HG02973 (cell line): ENCODE measurements around the gene PSMD1.

Experiments used
- ATAC-seq: cut with Tn5 transposase; IDR thresholded peaks from one replicate; pipeline ENCODE4 v1.9.1; 2021; ENCODE audit warnings: moderate library complexity; ENCODE audit not compliant: unreplicated experiment

PSMD1 gene

GRCh38 chr2:231034291-231034882 is 22.3 kb upstream of the PSMD1 start:
- no peak for ATAC-seq

- no peak for ATAC-seq
Observed at GRCh38 chr2:231036131-231036530, 20.5 kb upstream of the PSMD1 start.

DNA sequence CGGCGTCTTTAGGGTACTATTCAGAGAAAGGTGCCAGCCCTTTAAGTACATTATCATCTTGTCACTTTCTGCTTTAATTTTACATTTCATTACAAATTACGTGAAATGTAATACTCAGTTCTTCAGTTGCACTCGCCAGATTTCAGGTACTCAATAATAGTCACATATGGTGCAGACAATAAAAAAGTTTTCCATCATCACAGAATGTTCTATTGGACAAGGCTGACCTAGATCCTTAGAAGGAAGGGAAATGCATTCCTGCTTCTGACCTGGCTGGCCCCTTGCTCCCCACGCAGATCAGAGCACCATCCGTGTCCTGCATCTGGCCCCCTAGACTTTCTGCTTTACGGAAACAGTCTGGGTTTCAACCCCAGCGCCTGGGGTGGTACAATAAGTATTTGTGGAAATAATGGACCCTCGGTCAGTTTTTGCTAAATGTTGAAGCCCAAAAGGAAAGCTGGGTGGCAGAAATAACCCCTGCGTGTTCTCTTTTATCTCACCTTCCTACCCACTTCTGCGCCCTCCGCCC is 20.0 kb upstream of the PSMD1 start:
- ATAC-seq: no peak

DNA sequence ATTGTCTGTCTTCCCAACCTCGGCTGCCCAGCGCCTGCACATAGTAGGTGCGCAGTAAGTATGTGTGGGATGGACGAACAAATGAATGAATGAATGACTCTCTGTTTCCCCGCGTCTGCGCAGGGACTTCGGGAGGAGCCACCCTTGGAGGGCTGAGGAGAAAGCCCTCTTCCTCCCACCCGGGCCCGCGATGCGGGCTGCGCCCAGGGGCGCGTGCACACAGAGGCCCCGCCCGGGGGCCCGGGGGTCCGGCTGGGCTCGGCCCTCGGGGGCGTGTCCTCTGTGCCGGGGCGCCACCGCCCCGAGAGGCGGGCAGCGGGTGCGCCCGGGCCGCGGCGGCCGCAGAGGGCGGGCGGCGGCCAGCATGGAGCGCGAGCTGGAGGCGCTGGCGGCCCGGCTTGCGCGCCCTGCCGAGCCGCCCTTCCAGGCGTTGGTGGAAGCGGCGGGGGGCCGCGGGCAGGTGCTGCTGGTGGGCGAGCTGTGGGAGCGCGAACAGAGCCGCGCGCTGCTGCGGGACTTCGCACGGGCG is 19.4 kb upstream of the PSMD1 start, which contains the start of gene C2orf72:
Gene C2orf72 (plus strand): TSS at position 322 of the 529 bp plus-strand sequence. CDS start 43 bp downstream, at position 365.
- no peak for ATAC-seq

GRCh38 chr2:231037731-231038482 is 18.8 kb upstream of the PSMD1 start:
- no peak for ATAC-seq

GRCh38 chr2:231038483-231039293 is 18.0 kb upstream of the PSMD1 start:
- no peak for ATAC-seq

- ATAC-seq: no peak
Observed at GRCh38 chr2:231039294-231039664, 17.4 kb upstream of the PSMD1 start.

DNA sequence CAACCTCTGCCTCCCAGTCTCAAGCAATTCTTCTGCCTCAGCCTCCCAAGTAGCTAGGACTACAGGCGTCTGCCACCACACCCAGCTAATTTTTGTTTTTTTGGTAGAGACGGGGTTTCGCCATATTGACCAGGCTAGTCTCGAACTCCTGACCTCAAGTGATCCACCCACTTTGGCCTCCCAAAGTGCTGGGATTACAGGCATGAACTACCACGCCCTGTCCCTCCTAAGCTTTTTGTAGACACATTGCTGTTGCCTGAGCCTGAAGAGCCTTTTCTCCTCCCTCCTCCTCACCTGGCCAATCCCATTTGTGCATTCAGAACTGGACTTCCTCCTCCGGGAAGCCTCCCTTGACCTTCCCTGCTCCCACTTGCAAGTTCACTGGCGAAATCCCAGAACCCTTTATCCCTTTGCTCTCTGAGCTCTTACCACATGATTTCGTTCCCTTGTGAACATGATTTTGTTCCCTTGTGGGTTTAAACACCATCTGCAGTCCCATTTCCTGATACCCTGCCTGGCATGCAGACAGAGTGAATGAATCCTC is 16.8 kb upstream of the PSMD1 start:
- ATAC-seq: no peak

- no peak for ATAC-seq
Observed at GRCh38 chr2:231041061-231041689, 15.5 kb upstream of the PSMD1 start.

GRCh38 chr2:231043796-231044195 is 12.9 kb upstream of the PSMD1 start:
- ATAC-seq: no peak

DNA sequence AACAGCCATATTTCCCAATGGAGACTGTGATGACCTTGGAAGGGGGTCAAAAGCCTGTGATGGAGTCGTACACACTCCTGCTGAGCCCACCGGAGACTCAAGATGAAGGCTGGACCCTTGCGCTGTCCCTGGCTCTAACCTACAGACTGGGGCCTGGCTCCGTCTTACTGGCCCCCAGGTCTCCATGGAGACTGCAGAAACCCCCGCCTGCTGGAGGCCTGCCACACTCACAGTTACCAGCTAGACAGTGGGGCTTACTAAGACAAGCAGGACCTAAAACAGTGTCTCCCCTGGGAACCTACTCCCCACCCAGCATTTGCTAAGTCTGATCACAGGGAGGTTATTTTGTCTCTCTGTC is 9.8 kb upstream of the PSMD1 start:
- ATAC-seq: no peak

DNA sequence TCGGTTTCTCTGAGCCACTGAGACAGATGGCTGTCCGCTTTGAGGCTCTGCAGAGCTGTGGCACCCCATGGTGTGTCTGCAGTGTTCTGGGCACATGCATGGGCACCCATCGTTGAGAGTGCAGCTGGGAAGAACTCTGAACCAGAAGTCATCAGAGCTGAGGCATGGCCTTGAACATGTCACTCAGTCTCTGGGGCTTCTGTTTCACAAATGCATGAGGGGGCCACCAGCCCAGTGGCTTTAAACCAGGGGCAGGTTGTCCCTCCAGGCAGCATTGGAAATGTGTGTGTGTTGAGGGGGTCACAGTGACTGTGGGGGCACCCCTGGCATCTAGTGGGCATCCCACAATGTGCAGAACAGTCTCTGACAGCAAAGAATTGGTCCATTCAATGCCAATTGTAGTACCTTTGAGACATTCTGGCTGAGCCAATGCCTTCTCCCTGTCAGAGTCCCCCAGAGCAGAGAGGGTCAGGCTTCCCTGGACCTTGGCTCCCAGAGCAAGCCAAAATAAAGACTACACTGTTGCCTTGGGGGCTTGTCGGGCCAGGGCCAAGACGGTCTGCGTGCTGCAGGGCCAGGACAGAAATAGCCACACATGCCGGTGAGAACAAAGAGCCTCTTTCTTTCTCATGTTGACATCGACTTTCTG is 9.3 kb upstream of the PSMD1 start:
- ATAC-seq: no peak

GRCh38 chr2:231047923-231048915 is 8.4 kb upstream of the PSMD1 start:
- ATAC-seq: no peak

DNA sequence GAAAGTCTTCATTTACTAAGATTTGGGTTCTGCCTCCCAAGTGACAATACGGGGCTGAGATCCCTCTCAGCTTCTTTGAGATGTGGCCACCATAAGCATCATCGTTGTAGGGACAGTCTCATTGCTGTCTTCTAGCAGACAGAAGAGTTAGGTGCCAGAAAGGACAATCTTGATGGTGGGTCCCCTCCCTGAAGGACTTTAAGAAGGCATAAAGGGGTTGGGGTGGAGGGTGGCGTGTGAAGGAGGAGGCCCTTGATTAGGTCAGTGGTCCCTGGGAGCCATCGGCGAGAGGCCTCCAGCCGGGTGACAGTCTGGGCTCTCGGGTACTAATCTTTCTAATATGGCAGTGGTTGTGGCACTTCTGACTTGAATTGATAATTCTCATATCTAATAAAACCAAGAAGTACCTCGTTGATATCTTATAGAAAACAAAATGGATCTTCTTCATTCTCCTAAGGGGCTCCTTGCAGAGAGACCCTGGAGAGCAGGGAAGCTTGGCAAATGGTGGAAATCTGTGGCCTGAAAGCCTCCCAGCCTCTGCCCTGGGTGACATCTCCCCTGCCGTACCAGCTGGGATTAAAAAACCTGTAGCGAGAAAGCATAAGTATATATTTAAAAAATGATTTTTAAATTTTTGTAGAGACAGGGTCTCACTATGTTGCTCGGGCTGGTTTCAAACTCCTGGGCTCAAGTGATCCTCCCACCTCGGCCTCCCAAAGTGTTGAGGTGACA is 7.2 kb upstream of the PSMD1 start:
- no peak for ATAC-seq

DNA sequence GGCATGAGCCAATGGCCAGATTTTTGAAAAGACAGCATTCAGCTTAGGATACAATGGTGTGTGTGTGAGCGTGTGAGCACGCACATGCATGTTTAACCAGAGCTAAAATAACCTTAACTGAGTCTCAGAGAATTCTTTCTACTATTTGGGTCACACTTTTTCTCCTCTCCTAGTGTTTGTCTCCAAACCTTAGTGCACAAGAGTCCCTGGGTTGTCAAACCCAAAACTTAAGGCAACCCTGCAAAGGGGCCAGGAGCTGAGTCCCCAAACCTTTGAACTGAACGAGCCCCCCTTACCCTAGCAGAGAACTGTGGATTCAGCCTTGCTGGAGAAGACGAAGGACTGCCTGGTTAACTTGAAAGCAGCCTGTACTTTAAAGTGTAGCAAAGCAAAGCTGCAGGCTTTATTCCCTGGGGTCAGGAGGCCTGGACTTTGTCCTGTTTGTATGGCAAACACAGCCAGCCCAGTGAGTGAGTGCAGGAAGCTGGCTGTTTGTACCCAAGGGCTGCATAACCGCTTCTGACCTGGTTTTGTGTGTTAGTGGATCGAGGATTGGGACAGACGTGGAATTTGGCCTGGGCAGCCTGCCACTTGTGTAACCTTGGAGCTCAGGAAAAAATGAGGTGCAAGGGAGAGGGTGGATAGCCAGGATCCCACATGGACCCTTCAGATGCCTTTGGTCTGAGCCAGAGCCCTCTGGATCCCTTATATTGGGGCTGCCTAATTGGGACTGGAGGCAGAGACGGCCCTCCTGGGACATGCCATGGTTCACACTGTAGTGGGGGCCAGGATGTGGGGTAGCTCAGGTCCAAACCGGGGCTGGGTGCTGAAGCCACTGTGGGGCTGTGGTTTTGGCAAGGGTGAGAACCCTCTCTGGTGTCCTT is 6.4 kb upstream of the PSMD1 start:
- ATAC-seq: no peak

DNA sequence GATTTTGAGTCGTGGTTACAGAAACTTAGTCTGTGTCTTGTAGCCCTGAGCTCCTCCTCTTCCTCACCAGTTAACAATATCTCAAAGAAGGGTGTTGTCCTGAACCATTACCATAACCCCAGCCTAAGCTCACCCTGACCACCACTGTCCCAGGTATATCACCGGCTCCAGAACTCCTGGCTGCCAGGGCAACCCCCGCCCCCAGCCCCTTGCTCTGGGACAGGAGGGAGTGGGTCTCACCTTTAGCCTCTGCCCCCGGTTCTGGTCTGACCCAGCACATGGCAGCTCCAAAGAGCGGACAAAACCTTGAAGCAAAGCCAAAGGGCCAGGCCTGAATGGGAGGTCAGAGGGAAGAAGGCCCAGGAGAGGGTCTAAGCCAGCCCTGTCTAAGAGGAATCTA is 5.6 kb upstream of the PSMD1 start:
- no peak for ATAC-seq
